RCC 7860 (cell line): ENCODE results near the gene CNIH1.
A peak's percentile ranks its signal among the peaks of the same experiment; 100 is the strongest.
"Not testable (repeated sequence)": the region's sequence is repeated elsewhere in the genome, so short reads cannot be mapped to it uniquely, and the experiment has no call there.

ENCODE experiments used
- DNase-seq: peaks from one replicate; pipeline ENCODE4 v3.0.0-alpha.2; 2015; ENCODE audit warnings: low spot score
- FAIRE-seq: peaks from 2 replicates; lab custom pipeline; 2012; peaks lifted over from hg19 to GRCh38; lab: Jason Lieb, UNC

Gene CNIH1

GRCh38 chr14:54437954-54438353, 3.2 kb downstream of the CNIH1 start:
- DNase-seq, FAIRE-seq: not testable (repeated sequence)

- no peak for FAIRE-seq
- DNase-seq: peak; percentile 6
Measured at GRCh38 chr14:54435500-54435981, 5.6 kb downstream of the CNIH1 start.

DNA sequence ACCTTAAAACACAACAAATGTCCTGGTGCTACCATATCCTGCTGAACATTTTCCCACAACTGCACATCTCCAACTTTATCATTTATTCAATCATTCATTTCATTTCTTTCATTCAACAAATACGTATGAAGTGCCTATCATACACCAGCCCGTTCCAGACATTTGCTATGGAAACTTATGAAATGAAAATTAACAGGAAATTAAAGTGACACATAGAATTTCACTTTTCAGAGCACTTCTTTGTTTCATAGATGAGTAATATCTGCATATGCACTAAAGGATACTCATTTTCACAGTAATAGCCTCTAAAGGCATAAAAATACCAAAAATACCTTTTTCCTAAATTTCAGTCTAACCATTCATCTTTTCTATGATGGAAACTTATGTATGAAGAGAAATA, 12.6 kb downstream of the CNIH1 start:
- FAIRE-seq: no peak

GRCh38 chr14:54427871-54428270, 13.3 kb downstream of the CNIH1 start:
- FAIRE-seq (no peak), DNase-seq (no peak)

More for the DNA sequence above, 12.6 kb downstream of the CNIH1 start:
- no peak for DNase-seq

DNA sequence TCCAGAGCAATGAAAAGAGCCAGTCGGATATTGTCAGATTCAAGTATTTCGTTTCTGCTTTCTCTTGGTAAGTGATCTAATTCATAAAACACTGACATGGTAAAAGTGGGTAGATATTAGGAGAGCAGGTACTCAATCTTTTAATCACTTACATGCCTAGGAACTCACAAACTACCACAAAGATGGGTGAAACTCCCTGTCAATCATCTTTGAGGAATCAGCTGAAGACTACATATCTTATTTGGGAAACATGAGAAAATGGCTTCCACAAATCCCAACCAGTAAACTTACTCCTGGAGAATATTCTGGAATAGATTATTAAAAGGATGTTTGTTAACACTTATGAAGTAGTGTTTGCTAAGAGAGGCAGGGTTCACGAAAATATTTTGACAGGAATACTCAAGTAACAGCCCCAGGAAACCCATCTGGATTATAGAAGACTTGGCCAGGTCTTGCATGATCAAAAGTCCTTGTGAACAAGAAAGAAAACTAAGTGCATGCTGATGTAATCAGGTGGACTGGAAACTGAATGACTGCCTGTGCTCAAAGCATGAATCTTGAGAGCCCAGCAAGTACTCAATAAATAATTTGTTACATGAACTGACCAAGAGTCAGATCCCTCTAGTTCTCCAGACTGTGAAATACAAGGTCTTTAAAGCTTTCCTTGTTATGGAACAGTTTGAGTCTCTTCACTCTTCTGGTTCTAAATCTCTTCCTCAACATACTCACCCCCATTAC, 15.5 kb downstream of the CNIH1 start:
- no peak for FAIRE-seq

GRCh38 chr14:54425068-54425467, 16.1 kb downstream of the CNIH1 start:
- FAIRE-seq (no peak), DNase-seq (no peak)

More for the DNA sequence above, 15.5 kb downstream of the CNIH1 start:
- no peak for DNase-seq

- no peak for DNase-seq
- FAIRE-seq: no peak
Measured at GRCh38 chr14:54424479-54424901, 16.7 kb downstream of the CNIH1 start.

GRCh38 chr14:54423991-54424390, 17.2 kb downstream of the CNIH1 start:
- no peak for FAIRE-seq
- no peak for DNase-seq

GRCh38 chr14:54420478-54421142, 20.6 kb downstream of the CNIH1 start:
- FAIRE-seq (no peak), DNase-seq (no peak)

- DNase-seq: no peak
- FAIRE-seq: no peak
Measured at GRCh38 chr14:54411371-54411770, 29.8 kb downstream of the CNIH1 start.

GRCh38 chr14:54410215-54410614, 31.0 kb downstream of the CNIH1 start:
- FAIRE-seq: no peak
- DNase-seq: no peak

- FAIRE-seq, DNase-seq: not testable (repeated sequence)
Measured at GRCh38 chr14:54403401-54404005, 37.7 kb downstream of the CNIH1 start.

DNA sequence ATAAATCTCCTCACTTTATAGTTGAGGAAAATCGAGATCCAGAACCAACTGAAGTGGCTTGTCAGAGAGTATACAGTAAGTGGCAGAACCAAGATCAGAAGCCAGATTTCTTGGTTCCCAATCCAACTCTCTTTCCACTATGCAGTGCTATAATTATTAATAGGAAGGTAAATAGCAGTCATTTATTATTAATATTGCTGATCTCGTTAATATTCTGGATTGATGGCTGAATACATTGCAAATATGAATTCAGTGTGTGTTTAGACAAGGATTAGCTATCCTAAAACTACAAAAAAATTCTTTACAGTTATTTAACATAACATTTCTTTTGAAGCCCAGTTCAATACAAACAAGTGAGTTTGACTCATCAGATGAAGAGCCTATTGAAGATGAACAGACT, 41.6 kb downstream of the CNIH1 start:
- no peak for DNase-seq

DNA sequence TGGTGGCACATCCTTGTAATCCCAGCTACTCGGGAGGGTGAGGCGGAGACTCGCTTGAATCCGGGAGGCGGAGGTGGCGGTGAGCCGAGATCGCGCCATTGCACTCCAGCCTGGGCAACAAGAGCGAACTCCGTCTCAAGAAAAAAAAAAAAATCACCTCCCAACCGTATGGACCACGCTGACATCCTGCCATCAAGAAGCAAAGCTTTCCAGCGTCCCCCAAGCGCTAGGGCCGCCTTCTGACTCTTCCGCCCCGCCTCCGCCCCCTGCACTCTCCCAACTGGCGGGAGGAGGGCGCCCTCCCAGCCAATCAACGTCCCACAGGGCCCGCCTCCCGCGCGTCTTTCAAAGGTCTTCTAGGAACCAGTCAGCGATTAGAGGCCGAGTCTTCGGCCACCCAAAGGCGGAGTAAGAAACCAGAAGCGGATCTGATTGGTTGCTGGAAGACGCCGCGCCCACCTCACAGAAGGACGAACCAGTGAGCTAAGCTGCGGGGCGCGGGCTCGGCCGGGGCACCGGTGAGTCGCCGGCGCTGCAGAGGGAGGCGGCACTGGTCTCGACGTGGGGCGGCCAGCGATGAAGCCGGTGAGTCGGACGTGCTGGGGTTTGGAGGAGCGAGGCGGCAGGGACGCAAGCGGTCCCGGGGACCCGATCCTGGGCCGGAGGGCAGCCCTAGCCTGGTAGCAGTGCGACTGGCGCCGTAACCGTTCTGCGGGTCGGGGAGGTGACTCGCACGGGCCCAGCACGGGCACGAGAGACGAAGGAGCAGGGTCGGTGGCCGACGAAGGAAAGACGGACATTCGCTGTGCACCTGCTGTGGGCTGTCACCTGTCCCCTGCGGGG, 44.5 kb downstream of the CNIH1 start, which contains the start of gene CDKN3:
Gene CDKN3 (plus strand): TSS at position 515 of the 843 bp plus-strand sequence. CDS start 62 bp downstream, at position 577.
- peak; percentile 76 for FAIRE-seq

More for the DNA sequence above, 41.6 kb downstream of the CNIH1 start:
- no peak for FAIRE-seq

DNA sequence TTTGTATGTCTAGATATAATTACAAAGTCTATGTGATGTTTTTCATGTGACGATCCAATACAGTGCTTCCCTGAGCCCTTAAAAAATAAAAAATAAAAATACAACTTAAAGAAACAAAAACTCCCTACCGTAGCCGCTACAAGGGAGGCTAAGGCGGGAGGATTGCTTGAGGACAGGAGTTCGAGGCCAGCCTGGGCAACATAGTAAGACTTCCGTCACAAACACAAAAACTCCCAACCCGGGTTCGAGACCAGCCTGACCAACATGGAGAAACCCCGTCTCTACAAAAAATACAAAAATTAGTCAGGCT, 45.0 kb downstream of the CNIH1 start:
- FAIRE-seq (no peak), DNase-seq (no peak)

More for the DNA sequence above, 44.5 kb downstream of the CNIH1 start, which contains the start of gene CDKN3:
- DNase-seq: peak; percentile 92

DNA sequence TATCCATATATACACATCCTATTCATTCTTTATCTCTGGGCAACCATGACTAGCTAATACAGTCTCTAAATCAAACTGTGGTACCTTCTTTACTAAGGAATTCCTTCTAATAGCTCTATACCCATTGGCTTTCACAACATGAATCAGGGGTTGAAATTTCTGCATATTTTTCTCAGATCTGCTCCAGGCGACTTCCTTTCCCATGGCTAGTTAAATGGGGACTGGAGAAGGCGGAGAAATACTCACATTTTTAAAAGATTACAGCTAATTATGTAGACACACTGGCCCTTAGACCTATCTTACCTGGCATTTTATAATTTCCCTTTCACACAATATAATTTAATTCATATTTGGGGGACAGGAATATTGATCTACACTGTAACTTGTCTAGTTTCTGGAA, 45.5 kb downstream of the CNIH1 start:
- FAIRE-seq (no peak), DNase-seq (no peak)

DNA sequence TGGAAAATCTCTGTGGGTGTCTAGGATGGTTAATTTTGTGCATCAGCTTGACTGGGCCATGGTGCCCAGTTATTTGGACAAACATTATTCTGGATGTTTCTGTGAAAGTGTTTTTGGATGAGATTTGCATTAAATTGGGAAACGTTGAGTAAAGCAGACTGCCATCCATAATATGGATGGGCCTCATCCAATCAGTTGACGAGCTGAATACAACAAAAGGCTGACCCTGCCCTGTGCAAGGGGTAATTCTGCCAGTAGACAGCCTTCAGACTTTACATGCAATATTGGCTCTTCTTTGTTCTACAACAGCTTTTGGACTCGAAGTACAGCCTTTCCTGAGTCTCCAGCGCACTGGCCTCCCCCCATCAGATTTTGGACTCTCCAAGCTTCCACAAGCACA, 45.9 kb downstream of the CNIH1 start:
- FAIRE-seq (no peak), DNase-seq (no peak)

DNA sequence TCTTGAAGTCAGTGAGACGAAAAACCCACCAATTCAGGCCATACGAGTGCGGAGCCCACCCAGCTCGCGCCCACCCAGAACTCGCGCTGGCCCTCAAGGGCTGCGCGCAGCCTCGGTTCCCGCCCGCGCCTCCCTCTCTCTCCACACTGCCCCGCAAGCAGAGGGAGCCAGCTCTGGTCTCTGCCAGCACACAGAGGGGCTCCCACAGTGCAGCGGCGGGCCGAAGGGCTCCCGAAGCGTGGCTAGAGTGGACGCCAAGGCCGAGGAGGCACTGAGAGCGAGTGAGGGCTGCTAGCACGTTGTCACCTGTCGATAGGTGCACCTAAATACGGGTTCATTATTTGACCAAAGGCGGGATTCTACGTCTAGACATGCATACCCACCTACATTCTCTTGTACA, 46.6 kb downstream of the CNIH1 start:
- DNase-seq: no peak
- no peak for FAIRE-seq

- DNase-seq, FAIRE-seq: not testable (repeated sequence)
Measured at GRCh38 chr14:54392986-54393884, 47.9 kb downstream of the CNIH1 start.
